Activated naive CD4-positive, alpha-beta T cell (primary cell): ENCODE results near the gene CLDN1.

ENCODE experiments used
- DNase-seq, 4 experiments: peaks; one replicate each; lab custom pipeline; 2025; lab: John Stamatoyannopoulos, UW

The CLDN1 gene

GRCh38 chr3:190333961-190334360 lies 11.7 kb upstream of the CLDN1 start:
- no peak for DNase-seq

DNA sequence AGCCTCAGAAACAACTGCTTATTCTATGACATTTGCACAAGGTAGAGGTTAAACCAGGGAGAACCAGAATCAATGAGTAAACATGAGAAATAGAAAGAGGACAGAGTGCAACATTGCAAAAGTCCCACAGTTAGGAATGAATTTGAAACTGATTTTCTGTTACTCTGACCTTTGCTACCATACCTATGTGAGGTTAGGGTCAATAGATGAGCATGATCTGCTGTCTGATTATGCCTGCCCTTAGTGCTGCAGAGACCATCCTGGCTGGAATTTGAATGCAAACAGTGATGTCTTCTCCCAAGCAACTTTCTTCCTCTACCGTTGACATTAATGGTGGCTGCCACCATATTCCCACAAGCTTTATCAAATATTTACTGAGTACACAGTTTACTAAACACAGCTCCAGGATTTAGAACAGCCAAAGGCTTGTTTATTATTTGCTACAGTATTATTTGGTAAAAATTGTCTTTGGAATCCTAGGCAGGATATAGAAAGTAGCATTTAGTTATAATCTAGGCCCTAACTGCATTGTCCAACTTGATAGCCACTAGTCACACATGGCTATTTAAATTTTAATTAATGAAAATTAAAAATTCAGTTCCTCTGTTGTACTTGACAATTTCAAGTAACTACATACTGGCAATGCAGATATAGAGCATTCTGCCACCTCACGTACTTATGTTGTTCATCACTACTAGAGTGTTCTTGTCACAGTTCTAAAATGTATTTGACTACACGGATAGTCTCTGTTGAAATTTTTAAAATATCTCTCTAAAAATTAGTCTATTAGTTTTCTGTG lies 8.9 kb upstream of the CLDN1 start:
- no peak for DNase-seq

GRCh38 chr3:190326930-190327329 lies 4.7 kb upstream of the CLDN1 start:
- no peak for DNase-seq

DNA sequence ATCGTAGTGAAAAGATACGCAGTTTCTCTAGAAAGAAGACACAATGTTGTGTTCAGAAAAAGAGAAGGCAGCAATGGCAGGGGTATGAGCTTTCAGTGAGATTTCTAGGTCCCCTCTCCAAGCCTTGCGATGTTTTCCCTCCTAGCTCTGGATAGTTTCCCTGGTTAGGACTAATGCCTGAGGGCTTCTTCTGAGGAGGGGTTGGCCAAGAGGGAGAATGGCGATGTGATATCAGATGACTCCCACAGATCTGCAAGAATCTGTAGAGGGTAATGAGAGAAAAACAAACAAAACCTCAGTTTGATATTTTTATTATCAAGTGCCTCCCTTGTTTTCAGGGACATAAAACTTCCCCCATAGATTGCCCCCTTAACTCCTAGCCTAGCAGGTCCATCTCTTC lies 4.1 kb upstream of the CLDN1 start:
- DNase-seq, result no peak

- DNase-seq, result no peak
Observed at GRCh38 chr3:190325923-190326322, 3.7 kb upstream of the CLDN1 start.

DNA sequence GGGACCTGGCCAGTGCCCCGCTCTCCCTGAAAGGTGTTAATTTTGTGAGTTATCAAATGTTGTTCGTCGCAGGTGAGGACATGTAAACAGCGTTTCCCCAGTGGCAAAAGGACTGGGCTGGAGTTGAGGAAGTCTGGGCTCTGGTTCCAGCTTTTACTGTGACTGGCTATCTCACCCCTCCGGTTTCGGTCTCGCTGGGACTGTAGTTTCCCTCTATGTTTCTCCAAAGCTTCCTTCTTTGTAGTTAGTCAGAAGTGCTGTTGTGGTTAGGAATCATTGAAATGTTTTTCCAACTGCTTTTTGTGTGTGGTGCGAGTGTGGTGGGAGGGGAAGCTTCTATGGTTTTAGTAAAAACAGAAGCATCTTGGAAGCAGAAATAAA lies 990 bp upstream of the CLDN1 start:
- no peak for DNase-seq

GRCh38 chr3:190322604-190323245 lies 479 bp upstream of the CLDN1 start:
- no peak for DNase-seq

- DNase-seq, result no peak
Observed at GRCh38 chr3:190320594-190321362, 1.5 kb downstream of the CLDN1 start.

DNA sequence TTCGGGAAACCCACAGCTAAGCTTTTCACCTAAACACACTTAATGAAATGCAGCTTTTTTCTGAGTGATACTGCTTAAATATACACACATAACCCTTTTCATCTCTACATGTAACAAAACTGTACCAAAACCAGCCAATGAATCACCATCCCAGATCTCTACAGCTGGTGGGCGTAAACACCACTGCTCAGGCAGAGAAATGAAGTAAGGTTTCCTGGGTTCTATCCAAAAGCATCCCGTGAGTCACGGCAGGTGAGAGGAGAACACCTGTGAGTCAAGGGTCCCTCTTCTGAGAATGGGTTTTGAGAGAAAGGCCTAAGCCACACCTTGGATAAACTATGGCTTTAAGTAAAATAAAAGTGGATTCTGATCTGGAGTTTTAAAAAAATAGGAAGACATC lies 2.6 kb downstream of the CLDN1 start:
- peak in 1 of 4 experiments; percentile 2 for DNase-seq

GRCh38 chr3:190318666-190319065 lies 3.6 kb downstream of the CLDN1 start:
- no peak for DNase-seq

DNA sequence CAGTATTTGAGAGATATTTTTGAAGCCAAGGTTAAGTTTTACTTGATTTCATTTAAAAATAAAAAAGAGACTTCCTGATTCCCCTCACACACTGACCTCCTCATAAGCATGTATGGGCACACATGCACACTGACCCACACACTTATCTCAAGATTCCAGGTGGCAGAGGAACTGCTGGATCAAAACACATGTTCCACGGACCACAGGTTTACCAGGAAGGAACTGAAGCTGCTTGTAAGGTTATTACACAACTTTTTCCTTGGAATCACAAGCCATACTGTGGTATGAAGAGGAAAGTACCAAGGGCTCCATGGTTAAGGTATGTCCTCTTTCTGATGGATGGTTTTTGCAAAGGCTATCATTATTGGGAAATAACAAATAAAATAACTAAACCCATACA lies 7.5 kb downstream of the CLDN1 start:
- DNase-seq, result no peak

DNA sequence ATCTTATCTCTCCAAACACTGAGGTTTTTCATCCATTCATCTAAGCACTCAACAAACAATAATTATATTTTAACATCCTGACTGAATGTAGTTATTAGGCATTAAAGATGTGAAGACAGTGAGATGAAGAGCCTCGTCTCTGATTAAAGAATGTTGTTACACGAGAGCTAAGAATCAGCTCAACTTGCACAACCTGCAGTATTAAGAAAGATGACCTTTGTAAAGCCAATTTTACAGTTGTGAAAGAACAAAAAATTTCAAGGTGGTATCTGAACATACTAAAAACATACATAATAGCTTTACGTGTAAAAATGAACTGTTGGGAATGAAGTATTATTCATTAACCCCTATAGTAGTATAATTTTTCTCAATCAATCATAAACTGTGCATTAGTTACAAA lies 12.8 kb downstream of the CLDN1 start:
- DNase-seq, result no peak

DNA sequence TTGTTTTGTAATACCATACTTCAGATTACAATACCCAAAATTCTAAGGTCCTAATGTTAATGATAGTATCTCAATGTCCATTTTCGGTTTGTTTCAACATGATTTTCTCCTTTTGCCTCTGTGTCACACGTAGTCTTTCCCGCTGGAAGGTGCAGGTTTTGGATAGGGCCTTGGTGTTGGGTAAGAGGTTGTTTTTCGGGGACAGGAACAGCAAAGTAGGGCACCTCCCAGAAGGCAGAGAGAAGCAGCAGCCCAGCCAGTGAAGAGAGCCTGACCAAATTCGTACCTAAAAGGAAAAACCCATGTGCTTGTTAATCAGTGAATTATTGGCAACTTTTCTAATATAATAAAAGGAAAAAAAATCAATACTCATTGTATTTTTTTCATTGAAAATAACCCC lies 14.1 kb downstream of the CLDN1 start:
- no peak for DNase-seq

DNA sequence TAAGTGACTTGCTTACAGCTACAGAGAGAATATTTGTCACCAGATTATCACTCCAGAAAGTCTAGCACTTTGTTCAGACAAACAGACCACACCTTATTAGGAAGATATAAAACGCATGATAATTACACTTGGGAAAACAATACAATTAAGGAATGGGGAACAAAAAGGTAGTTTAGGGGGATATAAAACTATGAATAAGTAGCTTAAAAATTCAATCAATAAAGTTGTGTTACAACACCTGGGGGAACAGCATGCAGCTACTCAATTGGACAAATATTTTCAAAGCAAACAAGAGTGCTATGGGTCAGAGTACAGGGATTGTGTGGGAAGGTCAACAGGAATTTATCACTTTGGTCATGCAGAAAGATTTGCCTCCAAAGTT lies 15.1 kb downstream of the CLDN1 start:
- no peak for DNase-seq

GRCh38 chr3:190306513-190307163 lies 15.6 kb downstream of the CLDN1 start:
- DNase-seq, result no peak

DNA sequence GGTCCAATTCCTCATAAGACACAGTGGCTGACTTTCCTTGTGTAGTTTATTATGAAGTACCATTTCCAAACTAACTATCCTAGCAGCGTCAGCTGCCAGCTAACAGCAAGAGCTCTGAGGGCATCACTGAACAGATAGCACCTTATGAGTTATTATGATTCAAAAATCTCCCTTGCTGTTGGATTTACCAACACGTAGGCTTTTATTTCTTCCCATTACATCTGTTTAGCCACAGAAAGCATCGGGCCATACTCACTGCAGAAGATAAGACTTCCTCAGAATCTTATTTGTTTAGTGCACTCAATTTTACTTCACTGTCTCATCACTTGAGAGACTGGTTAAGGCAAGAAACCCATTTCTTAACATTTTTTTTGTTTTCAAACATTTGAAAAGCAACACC lies 16.2 kb downstream of the CLDN1 start:
- DNase-seq, result no peak

- no peak for DNase-seq
Observed at GRCh38 chr3:190305406-190305805, 16.8 kb downstream of the CLDN1 start.

DNA sequence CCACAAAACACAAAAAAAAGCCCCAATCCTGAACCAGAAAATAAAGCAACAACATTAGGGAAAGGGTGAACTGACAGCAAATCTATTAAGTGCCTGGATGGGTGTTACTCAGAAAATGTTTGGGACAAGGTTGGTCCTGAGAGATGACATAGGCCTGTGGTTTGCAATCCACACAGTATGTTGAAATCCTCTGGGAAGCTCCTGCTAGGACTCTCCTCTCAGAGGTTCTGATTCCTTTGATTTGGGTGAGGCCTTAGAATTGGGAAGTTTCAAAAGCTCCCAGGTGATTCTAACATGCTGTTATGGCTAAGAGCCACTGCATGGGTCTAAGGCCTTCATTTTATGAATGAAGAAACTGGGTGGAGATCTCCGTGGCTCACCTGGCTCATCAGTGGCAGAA lies 18.4 kb downstream of the CLDN1 start:
- DNase-seq, result no peak

GRCh38 chr3:190302212-190302867 lies 19.9 kb downstream of the CLDN1 start:
- DNase-seq, result no peak

DNA sequence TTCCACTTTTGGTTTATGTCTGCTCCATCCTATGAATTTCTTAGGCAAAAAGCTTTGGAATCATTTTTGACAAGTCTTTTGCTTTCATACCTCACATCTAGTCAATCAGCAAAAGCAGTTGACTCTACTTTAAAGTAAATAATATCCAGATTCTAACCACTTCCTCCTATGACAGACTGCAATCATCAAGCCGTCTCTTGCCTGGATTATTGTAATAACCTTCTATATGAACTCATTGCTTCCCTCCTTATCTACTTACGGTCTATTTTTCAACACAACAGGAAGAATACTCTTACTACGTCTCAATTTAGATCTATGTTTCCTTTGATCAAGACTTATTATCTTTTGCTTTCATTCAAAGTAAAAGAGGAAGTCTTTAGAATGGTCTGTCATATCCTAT lies 20.7 kb downstream of the CLDN1 start:
- no peak for DNase-seq

- DNase-seq, result no peak
Observed at GRCh38 chr3:190299969-190300368, 22.3 kb downstream of the CLDN1 start.

DNA sequence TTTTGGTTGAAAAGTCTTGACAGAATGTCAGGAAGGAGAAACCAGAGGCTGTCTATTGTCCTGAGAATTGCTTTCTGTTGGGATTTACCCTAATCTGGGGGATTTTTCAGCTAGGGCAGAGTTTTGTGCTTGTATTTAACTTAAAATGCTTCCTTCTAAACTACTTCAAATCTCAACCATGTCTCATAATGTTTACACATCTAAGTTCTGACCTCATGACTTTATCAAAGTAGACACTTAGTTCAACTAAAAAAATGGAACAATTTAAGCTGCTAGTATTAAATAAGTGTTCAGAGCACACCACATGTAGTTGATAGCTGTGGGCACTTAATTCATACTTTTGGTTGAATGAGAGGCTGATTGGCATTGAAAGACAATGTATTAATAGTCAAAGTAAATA lies 28.2 kb downstream of the CLDN1 start:
- no peak for DNase-seq
